ENCODE measurements around the gene CDADC1. TPM values are rescaled to one million over a fixed set of nuclear protein-coding genes. Genes with fewer than 3 reads are reported as not detected.

Gene CDADC1
- 10 to 100 TPM; 18.5 to 33.2 TPM for total RNA-seq
- 32.5 TPM for polyA plus RNA-seq (ENCODE audit: insufficient read depth, low read depth, low replicate concordance)
- long read RNA-seq, donor 1, partial matches to known transcripts: 17 of 18 reads
- long read RNA-seq, donor 1, other reads (novel, unspliced or antisense): 0 of 18 reads
- long read RNA-seq, donor 2, partial matches to known transcripts: 0 of 1 reads
- long read RNA-seq, donor 2, other reads (novel, unspliced or antisense): 0 of 1 reads

GRCh38 chr13:49247643-49248621 lies at the start of gene CDADC1:
Gene CDADC1 (plus strand): TSS chr13:49247925. CDS start chr13:49248038, 113 bp downstream.
- peak within 1 kb of the TSS; percentile 72 to 96 for H3K4me3 ChIP-seq
- no peaks in the 10 kb centered on the region for H3K27me3 ChIP-seq
- H3K4me1 ChIP-seq: peaks cover 3% of the 10 kb centered on the region
- no peaks in the 10 kb centered on the region for H3K36me3 ChIP-seq (ENCODE audit: low read depth, missing control alignments)
- peak; percentile 99 for DNase-seq
- H3K9me3 ChIP-seq: no peaks in the 10 kb centered on the region
- H3K27ac ChIP-seq: peak within 1 kb of the TSS; percentile 82 to 93
- TF ChIP-seq POLR2A (IDR thresholded peaks at IDR 0.05) (no peak), CTCF (IDR thresholded peaks at IDR 0.05) (peak in 2 of 3 experiments; percentile 7 to 25)
- intact Hi-C loops (cut with DNase I; ENCODE audit: low total_unique reads): no loop called here
- WGBS, 2 donors: 0% methylated on average over 51 to 56 of the region's 56 CpGs

- H3K27me3 ChIP-seq: no peaks in the 10 kb centered on the region
- DNase-seq: no peak
- H3K9me3 ChIP-seq: no peaks in the 10 kb centered on the region
- H3K36me3 ChIP-seq (ENCODE audit: low read depth, missing control alignments): no peaks in the 10 kb centered on the region
- intact Hi-C loops (cut with DNase I; ENCODE audit: low total_unique reads): no loop called here
- TF ChIP-seq CTCF (IDR thresholded peaks at IDR 0.05) (no peak), POLR2A (IDR thresholded peaks at IDR 0.05) (no peak)
- 93 to 95% methylated on average over 3 of the region's 3 CpGs for WGBS, 2 donors
- no peak overlapping the region for H3K27ac ChIP-seq
- H3K4me1 ChIP-seq: no peaks in the 10 kb centered on the region
- no peak overlapping the region for H3K4me3 ChIP-seq
These were observed 41.1 kb upstream of the CDADC1 start for GRCh38 chr13:49206641-49207040.

- no peak for DNase-seq
- Histone ChIP-seq H3K27ac (no peak overlapping the region), H3K27me3 (no peaks in the 10 kb centered on the region), H3K4me3 (no peak overlapping the region), H3K4me1 (no peaks in the 10 kb centered on the region), H3K36me3 (ENCODE audit: low read depth, missing control alignments) (no peaks in the 10 kb centered on the region), H3K9me3 (no peaks in the 10 kb centered on the region)
- no peak for TF ChIP-seq POLR2A (IDR thresholded peaks at IDR 0.05)
- TF ChIP-seq CTCF (IDR thresholded peaks at IDR 0.05): no peak
- intact Hi-C loops (cut with DNase I; ENCODE audit: low total_unique reads): no loop called here
- WGBS, 2 donors: 96 to 98% methylated on average over 4 of the region's 4 CpGs
These were observed 39.1 kb upstream of the CDADC1 start for GRCh38 chr13:49208619-49209018.

- Histone ChIP-seq H3K9me3 (no peaks in the 10 kb centered on the region), H3K27me3 (no peaks in the 10 kb centered on the region), H3K27ac (no peak overlapping the region), H3K36me3 (ENCODE audit: low read depth, missing control alignments) (no peaks in the 10 kb centered on the region), H3K4me1 (peaks cover 9% of the 10 kb centered on the region), H3K4me3 (no peak overlapping the region)
- TF ChIP-seq POLR2A (IDR thresholded peaks at IDR 0.05) (no peak), CTCF (IDR thresholded peaks at IDR 0.05) (no peak)
- no peak for DNase-seq
- WGBS, 2 donors: 56 to 90% methylated on average over 1 of the region's 1 CpG
- intact Hi-C loops (cut with DNase I; ENCODE audit: low total_unique reads): no loop called here
These were observed 37.6 kb upstream of the CDADC1 start for GRCh38 chr13:49210114-49210513.
